A673 (cell line): Measurements from ENCODE around the gene SRRM2. TPM values are rescaled to one million over a fixed set of nuclear protein-coding genes. Genes with fewer than 3 reads are reported as not detected.

Source experiments
- Bru-seq: library from RNA; stranded (reverse); fragments of 400-500 nt; gene quantifications from one replicate; lab custom pipeline; 2021; lab: Mats Ljungman, UMichigan
- BruChase-seq, 2 experiments: library from RNA; stranded (reverse); fragments of 400-500 nt; gene quantifications; one replicate each; lab custom pipeline; 2021; lab: Mats Ljungman, UMichigan
- BruUV-seq: library from RNA; stranded (reverse); fragments of 400-500 nt; replicated peaks from 2 replicates; lab custom pipeline; 2021; lab: Mats Ljungman, UMichigan
- CTCF ChIA-PET: fragments of 300-600 bp; sonication (Branson Sonifier 250); formaldehyde crosslinking; loops from one replicate; lab custom pipeline; 2022; ENCODE audit warnings: antibody characterized with exemption; lab: Charles Lee
- POLR2A ChIA-PET: fragments of 300-600 bp; sonication (Branson Sonifier 250); formaldehyde crosslinking; loops from one replicate; lab custom pipeline; 2022; ENCODE audit warnings: antibody characterized with exemption; ENCODE audit not compliant: low non-redundant PET; lab: Charles Lee
- DNase-seq: peaks from one replicate; pipeline ENCODE4 v3.0.0-alpha.2; 2015; ENCODE audit warnings: low spot score
- H3K27ac ChIP-seq: fragments of 200-600 bp; sonication (generic); 2 replicates; pipeline ENCODE4 v1.5.1; 2016; ENCODE audit warnings: mixed run types, low read depth, mild to moderate bottlenecking, mixed read lengths, antibody characterized with exemption, low read length; ENCODE audit not compliant: poor library complexity, severe bottlenecking
- H3K27me3 ChIP-seq: fragments of 200-600 bp; sonication (generic); replicated peaks from 2 replicates; pipeline ENCODE4 v1.6.1; 2017; ENCODE audit warnings: mixed run types, low read depth, mild to moderate bottlenecking, mixed read lengths, antibody characterized with exemption, low read length; ENCODE audit not compliant: insufficient read depth, poor library complexity
- H3K36me3 ChIP-seq: fragments of 200-600 bp; sonication (generic); 2 replicates; pipeline ENCODE4 v1.6.1; 2016; ENCODE audit warnings: mixed run types, mild to moderate bottlenecking, mixed read lengths, antibody characterized with exemption, low read length; ENCODE audit not compliant: insufficient read depth, poor library complexity, severe bottlenecking
- H3K4me1 ChIP-seq: fragments of 200-600 bp; sonication (generic); 2 replicates; pipeline ENCODE4 v1.6.1; 2017; ENCODE audit warnings: mixed run types, mild to moderate bottlenecking, mixed read lengths, antibody characterized with exemption, low read length; ENCODE audit not compliant: insufficient read depth, poor library complexity, severe bottlenecking
- H3K4me3 ChIP-seq: fragments of 200-600 bp; sonication (generic); 2 replicates; pipeline ENCODE4 v1.5.1; 2016; ENCODE audit warnings: low read depth, mixed run types, mild to moderate bottlenecking, mixed read lengths, low read length; ENCODE audit not compliant: poor library complexity, severe bottlenecking
- H3K9me3 ChIP-seq: fragments of 200-600 bp; sonication (generic); 2 replicates; pipeline ENCODE4 v1.6.1; 2016; ENCODE audit warnings: mixed run types, low read depth, mild to moderate bottlenecking, mixed read lengths, antibody characterized with exemption, low read length; ENCODE audit not compliant: poor library complexity, severe bottlenecking
- EZH2 ChIP-seq: fragments of 200-600 bp; sonication (generic); IDR thresholded peaks from 2 replicates; pipeline ENCODE4 v1.6.1; 2017; ENCODE audit warnings: borderline replicate concordance, low read depth, mild to moderate bottlenecking, mixed read lengths, antibody characterized with exemption, low read length; ENCODE audit not compliant: poor library complexity, severe bottlenecking
- intact Hi-C: fragments of 100-400 bp; cut with micrococcal nuclease; formaldehyde crosslinking; loops from one replicate; pipeline ENCODE4 v1.10.0; 2022; ENCODE audit not compliant: unreplicated experiment
- long read RNA-seq: library from polyadenylated mRNA; stranded (forward); transcript quantifications from one replicate; pipeline ENCODE4 v2.0.0, GENCODE V29; 2022
- total RNA-seq: library from RNA; stranded (reverse); gene quantifications from 2 replicates; pipeline ENCODE4 v1.2.3, GENCODE V29; 2021
- TF ChIP-seq, protein P1 (sequence below): fragments of 300-800, 200-600 bp; sonication (generic); conservative IDR thresholded peaks from 2 replicates; pipeline ENCODE4 v1.5.1; 2017; ENCODE audit warnings: low read depth, mild to moderate bottlenecking, antibody characterized with exemption, low read length, moderate library complexity, mixed read lengths

Gene SRRM2
- 642 and 651 TPM in 2 replicates for total RNA-seq
- Bru-seq, nascent RNA = percentile 98 among the genes with signal in this experiment
- percentile 99 among the genes with signal in this experiment for BruChase-seq, experiment 1, labeled RNA remaining after a 2-hour chase
- BruChase-seq, experiment 2, labeled RNA remaining after a 6-hour chase = percentile 100 among the genes with signal in this experiment
- long read RNA-seq, partial matches to known transcripts = 10 of 55 reads
- long read RNA-seq, other reads (novel, unspliced or antisense) = 42 of 55 reads

DNA sequence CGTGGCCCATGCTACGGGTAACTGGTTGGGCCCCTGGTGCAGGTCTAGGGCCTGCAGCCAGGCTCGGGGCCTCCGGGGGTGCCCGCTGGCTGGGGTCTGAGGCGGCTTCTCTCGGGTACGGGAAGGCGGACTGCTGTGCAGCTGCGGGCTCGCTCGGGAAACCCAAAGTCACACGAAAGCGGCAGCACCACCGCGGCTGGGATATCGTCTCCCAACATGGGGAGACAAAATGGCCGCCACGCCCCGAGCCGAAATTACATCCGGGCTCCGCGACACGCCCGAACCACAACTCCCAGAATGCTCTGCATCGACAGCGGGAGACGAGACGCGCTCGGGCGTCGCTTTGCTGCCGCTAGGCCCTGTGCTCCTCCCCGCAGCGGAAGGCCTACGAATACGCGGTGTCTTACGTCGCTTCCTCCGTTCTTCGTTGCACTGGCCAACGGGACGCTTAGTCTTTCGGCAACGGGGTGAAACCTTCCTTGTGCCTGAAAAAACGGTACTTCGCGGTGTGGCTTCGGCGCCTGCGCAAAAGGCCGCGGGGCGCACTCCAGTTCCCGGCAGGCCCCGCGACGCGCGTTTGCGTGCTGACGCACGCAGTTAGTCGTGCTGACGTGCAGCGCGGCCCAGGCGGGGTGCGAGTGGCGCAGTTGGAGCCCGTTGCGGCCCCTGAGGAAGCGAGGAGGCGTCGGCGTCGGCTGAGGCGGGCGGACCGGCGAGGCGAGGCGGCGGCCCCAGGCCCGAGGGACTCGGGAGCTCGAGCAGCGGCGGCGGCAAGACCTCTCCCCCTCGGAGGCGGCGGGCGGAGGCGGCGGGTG, at the start of gene SRRM2:
Gene SRRM2, plus strand, starts transcription at position 604 of the 815 bp plus-strand sequence. CDS start 3,727 bp downstream, outside the sequence.
- Histone ChIP-seq H3K9me3 (no peaks in the 10 kb centered on the region), H3K4me1 (peaks cover 32% of the 10 kb centered on the region), H3K36me3 (peaks cover 31% of the 10 kb centered on the region), H3K4me3 (peak within 1 kb of the TSS; percentile 97), H3K27me3 (no peaks in the 10 kb centered on the region), H3K27ac (peak within 1 kb of the TSS; percentile 100)
- BruUV-seq = no TSS peak
- ChIA-PET CTCF (interaction anchor here (0.6 kb wide), 1 partner anchor 29 kb away, joined by 3 read pairs; no protein-coding TSS in a partner anchor), POLR2A (interaction anchor here (0.6 to 0.7 kb wide), 6 partner anchors 11 to 590 kb away, joined by 3 to 8 read pairs (median 6); partner anchors contain the start of gene ELOB)
- no peak for TF ChIP-seq EZH2
- TF ChIP-seq, protein P1, sequence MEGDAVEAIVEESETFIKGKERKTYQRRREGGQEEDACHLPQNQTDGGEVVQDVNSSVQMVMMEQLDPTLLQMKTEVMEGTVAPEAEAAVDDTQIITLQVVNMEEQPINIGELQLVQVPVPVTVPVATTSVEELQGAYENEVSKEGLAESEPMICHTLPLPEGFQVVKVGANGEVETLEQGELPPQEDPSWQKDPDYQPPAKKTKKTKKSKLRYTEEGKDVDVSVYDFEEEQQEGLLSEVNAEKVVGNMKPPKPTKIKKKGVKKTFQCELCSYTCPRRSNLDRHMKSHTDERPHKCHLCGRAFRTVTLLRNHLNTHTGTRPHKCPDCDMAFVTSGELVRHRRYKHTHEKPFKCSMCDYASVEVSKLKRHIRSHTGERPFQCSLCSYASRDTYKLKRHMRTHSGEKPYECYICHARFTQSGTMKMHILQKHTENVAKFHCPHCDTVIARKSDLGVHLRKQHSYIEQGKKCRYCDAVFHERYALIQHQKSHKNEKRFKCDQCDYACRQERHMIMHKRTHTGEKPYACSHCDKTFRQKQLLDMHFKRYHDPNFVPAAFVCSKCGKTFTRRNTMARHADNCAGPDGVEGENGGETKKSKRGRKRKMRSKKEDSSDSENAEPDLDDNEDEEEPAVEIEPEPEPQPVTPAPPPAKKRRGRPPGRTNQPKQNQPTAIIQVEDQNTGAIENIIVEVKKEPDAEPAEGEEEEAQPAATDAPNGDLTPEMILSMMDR = no peak
- peak; percentile 98 for DNase-seq
- intact Hi-C loops = no loop called here

DNA sequence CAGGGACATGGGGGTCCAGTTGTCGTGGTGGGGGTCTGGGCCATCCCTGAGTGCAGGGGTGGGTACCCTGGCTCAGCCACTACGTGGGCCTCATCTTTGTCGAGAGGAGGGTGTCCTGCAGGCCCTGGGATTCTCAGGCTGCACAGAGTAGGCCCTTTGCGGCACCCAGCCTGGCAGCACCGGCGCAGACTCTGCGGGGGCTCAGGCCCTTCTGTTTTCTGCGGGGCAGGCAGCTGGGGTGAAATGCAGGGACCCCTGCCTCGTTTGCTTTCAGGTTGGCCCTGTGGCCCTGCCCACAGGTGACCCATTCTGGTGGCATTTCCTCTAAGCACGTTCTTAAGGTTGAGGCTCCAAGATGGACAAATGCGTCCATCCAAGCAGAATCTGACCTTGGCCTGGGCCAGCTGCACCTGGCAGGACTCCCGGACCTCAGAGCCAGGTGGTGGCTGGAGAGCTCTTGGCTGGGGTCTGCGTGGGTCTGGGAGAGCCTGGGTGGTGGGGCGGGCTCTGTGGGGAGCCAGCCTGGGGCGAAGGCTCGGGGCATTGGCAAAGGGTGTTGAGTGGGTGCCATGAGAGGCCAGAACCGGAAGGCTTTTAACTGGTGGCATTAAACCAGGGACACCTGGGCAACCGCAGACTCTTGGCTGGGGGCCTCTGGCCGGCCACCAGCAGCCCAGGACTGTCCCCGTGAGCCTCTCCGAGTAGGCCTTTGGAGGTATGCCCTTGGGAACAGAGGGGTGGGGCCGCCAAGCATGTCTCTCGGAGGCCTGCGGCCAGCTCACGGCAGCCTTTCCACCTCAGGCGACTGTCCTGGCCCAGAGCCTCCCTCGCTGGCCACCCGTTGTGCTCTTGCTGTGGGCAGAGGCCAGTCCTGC, 49.3 kb upstream of the SRRM2 start:
- Histone ChIP-seq H3K9me3 (no peaks in the 10 kb centered on the region), H3K36me3 (peaks cover 16% of the 10 kb centered on the region), H3K4me1 (no peaks in the 10 kb centered on the region), H3K27me3 (no peaks in the 10 kb centered on the region), H3K27ac (no peak overlapping the region), H3K4me3 (no peak overlapping the region)
- no peak for TF ChIP-seq EZH2
- TF ChIP-seq, protein P1 = no peak
- intact Hi-C loops = no loop called here
- CTCF ChIA-PET = no interaction called here
- POLR2A ChIA-PET = no interaction called here
- no TSS peak for BruUV-seq
- DNase-seq = no peak
